Hematopoietic multipotent progenitor cell (in vitro differentiated cells): ENCODE measurements around the gene EDARADD. TPM values are rescaled to one million over a fixed set of nuclear protein-coding genes. Genes with fewer than 3 reads are reported as not detected.

ENCODE experiments used
- total RNA-seq: library from RNA; depleted of rRNA; stranded (reverse); fragments of >200 nt; gene quantifications from one replicate; pipeline ENCODE4 v1.2.3, GENCODE V29; 2012

The EDARADD gene
- total RNA-seq, 1 donor: 8.3 TPM

Other genes with a start within 250 kb of the EDARADD start
- 4.8 TPM for gene ERO1B, start 112.3 kb upstream of the EDARADD start, total RNA-seq
- gene LGALS8, start 129.7 kb downstream of the EDARADD start, total RNA-seq: 47.1 TPM
- 18.0 TPM for gene HEATR1, start 210.2 kb downstream of the EDARADD start, total RNA-seq